Endothelial cell (in vitro differentiated cells): ENCODE measurements around the gene TOM1. TPM values are rescaled to one million over a fixed set of nuclear protein-coding genes. Genes with fewer than 3 reads are reported as not detected.

Experiments
- DNase-seq: peaks from one replicate; pipeline ENCODE4 v3.0.0; 2021; ENCODE audit warnings: low spot score
- H3K27ac Mint-ChIP-seq: one replicate; pipeline ENCODE4 v1.8.0; 2021; ENCODE audit warnings: mixed read lengths, inconsistent platforms; ENCODE audit not compliant: unreplicated experiment
- H3K27me3 Mint-ChIP-seq: one replicate; pipeline ENCODE4 v1.8.0; 2021; ENCODE audit warnings: mild to moderate bottlenecking, moderate library complexity, mixed read lengths, inconsistent platforms; ENCODE audit not compliant: unreplicated experiment
- H3K36me3 Mint-ChIP-seq: one replicate; pipeline ENCODE4 v1.8.0; 2021; ENCODE audit warnings: mild to moderate bottlenecking, low read depth, mixed read lengths, inconsistent platforms; ENCODE audit not compliant: unreplicated experiment
- H3K4me1 Mint-ChIP-seq: one replicate; pipeline ENCODE4 v1.8.0; 2021; ENCODE audit warnings: mild to moderate bottlenecking, mixed read lengths, inconsistent platforms; ENCODE audit not compliant: unreplicated experiment
- H3K4me3 Mint-ChIP-seq: one replicate; pipeline ENCODE4 v1.8.0; 2021; ENCODE audit warnings: mild to moderate bottlenecking, mixed read lengths, inconsistent platforms; ENCODE audit not compliant: unreplicated experiment
- H3K9me3 Mint-ChIP-seq: one replicate; pipeline ENCODE4 v1.8.0; 2021; ENCODE audit warnings: mixed read lengths, inconsistent platforms; ENCODE audit not compliant: unreplicated experiment
- total RNA-seq: library from RNA; stranded (reverse); fragmentation: NEBNext Ultra II Directional; extraction: Animal tissue kit (Norgen Biotek cat#: 25700); gene quantifications from one replicate; pipeline ENCODE4 v1.2.1, GENCODE V29; 2021; ENCODE audit not compliant: unreplicated experiment
- TF ChIP-seq, protein P1 (sequence below): fragments of 200-600 bp; sonication (generic); IDR thresholded peaks from one replicate; pipeline ENCODE4 v1.5.0; 2021; ENCODE audit warnings: antibody characterized with exemption; ENCODE audit not compliant: unreplicated experiment

Gene TOM1
- total RNA-seq, 1 donor from 2014 or later, result 32.0 TPM

GRCh38 chr22:35317680-35318290 is 18.1 kb downstream of the TOM1 start:
- H3K27me3 Mint-ChIP-seq, result peaks cover 7% of the 10 kb centered on the region
- no peak overlapping the region for H3K27ac Mint-ChIP-seq
- no peak for DNase-seq
- H3K9me3 Mint-ChIP-seq, result no peaks in the 10 kb centered on the region
- peaks cover 4% of the 10 kb centered on the region for H3K36me3 Mint-ChIP-seq
- no peak overlapping the region for H3K4me3 Mint-ChIP-seq
- H3K4me1 Mint-ChIP-seq, result peaks cover 12% of the 10 kb centered on the region
- TF ChIP-seq, protein P1, sequence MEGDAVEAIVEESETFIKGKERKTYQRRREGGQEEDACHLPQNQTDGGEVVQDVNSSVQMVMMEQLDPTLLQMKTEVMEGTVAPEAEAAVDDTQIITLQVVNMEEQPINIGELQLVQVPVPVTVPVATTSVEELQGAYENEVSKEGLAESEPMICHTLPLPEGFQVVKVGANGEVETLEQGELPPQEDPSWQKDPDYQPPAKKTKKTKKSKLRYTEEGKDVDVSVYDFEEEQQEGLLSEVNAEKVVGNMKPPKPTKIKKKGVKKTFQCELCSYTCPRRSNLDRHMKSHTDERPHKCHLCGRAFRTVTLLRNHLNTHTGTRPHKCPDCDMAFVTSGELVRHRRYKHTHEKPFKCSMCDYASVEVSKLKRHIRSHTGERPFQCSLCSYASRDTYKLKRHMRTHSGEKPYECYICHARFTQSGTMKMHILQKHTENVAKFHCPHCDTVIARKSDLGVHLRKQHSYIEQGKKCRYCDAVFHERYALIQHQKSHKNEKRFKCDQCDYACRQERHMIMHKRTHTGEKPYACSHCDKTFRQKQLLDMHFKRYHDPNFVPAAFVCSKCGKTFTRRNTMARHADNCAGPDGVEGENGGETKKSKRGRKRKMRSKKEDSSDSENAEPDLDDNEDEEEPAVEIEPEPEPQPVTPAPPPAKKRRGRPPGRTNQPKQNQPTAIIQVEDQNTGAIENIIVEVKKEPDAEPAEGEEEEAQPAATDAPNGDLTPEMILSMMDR, result no peak

DNA sequence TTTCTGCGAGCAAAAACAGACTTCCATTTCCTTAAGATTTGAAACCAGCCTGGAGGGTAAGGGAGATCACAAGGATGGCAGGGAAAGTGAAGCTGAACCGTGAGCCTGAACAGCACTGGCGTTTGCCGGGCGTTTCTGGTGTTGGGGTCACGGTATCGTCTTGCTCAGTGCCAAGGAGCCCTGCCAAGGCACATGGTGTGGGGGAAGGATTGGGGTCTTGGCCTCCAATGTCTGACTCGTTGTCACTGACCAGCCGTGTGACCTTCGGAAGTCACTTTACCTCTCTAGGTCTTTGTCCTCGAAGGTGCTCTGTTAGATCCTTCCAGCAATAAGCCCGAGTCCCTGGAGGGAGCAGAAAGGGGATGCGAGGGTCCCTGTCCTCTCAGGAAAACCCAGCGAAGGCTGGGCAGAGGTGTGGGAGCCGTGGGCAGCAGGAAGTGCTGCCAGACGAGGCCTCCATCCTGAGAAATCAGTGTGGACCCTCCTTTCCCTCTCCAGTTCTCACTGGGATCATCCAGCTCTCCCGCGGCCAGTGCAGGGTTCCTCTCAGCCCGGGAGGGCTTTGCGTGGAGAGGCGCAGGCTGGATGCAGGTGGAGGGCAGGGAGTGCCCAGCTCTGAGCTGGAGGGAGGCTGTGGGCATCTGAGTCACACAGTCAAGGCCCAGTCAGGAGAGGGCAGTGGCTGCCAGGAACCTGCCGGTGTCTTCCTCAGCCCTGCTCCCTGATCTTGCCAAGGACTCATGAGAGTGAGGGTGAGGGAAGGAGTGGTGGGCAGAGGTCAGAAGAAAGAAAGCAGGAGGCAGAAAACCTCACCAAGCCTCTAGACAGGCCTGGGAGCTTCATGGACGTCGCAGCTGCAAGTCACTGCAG is 18.9 kb downstream of the TOM1 start:
- H3K27ac Mint-ChIP-seq, result no peak overlapping the region
- no peak overlapping the region for H3K4me3 Mint-ChIP-seq
- H3K27me3 Mint-ChIP-seq, result peaks cover 7% of the 10 kb centered on the region
- H3K4me1 Mint-ChIP-seq, result peaks cover 6% of the 10 kb centered on the region
- H3K9me3 Mint-ChIP-seq, result no peaks in the 10 kb centered on the region
- H3K36me3 Mint-ChIP-seq, result peaks cover 8% of the 10 kb centered on the region
- no peak for DNase-seq
- TF ChIP-seq, protein P1, result no peak

DNA sequence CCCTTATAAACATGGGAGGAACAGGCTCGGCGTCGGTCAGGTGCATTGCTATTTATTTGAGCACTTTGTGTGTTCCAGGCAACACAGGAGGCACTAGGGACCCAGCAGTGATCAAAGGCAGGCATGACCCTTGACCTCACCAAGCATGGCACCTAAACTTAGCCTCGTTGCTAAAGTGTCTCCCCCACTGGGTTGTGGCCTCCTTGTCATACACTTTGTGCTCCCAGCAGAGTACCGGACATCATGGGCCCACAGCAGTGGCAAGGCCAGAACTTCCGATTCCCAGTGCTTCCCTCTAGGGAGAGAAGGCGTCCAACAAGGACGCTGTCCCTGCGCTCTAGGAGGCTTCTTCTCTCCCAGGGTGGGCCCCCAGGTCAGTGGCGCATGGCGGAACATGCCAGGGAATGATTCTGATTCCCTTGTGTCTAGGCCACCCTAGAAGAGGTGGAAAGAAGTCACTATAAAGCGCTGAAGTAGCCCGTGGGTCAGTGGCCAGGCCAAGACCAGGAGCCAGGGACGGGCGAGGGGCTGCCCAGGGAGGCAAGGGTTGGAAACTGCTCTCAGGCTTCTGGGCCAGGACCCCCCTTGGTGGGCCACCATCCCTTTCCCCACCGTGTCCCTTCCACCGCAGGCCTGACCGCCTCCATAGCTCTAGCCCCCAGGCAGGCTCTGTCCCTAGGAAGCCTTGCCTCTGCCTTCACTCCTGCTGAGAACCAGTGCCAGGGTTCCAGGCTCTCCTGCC is 19.7 kb downstream of the TOM1 start:
- no peak overlapping the region for H3K4me3 Mint-ChIP-seq
- no peaks in the 10 kb centered on the region for H3K9me3 Mint-ChIP-seq
- no peak overlapping the region for H3K27ac Mint-ChIP-seq
- H3K4me1 Mint-ChIP-seq, result peaks cover under 1% of the 10 kb centered on the region
- peaks cover 7% of the 10 kb centered on the region for H3K27me3 Mint-ChIP-seq
- peaks cover 14% of the 10 kb centered on the region for H3K36me3 Mint-ChIP-seq
- TF ChIP-seq, protein P1, result no peak
- no peak for DNase-seq

GRCh38 chr22:35322126-35322525 is 22.4 kb downstream of the TOM1 start:
- TF ChIP-seq, protein P1, result no peak
- Mint-ChIP-seq H3K4me3 (no peak overlapping the region), H3K4me1 (no peaks in the 10 kb centered on the region), H3K36me3 (peaks cover 23% of the 10 kb centered on the region), H3K27ac (no peak overlapping the region), H3K9me3 (no peaks in the 10 kb centered on the region), H3K27me3 (peaks cover 11% of the 10 kb centered on the region)
- no peak for DNase-seq
